HG03064 (cell line): ENCODE measurements around the gene UBL7.

Experiments used
- ATAC-seq: cut with Tn5 transposase; IDR thresholded peaks from one replicate; pipeline ENCODE4 v1.9.1; 2021; ENCODE audit warnings: low read depth; ENCODE audit not compliant: unreplicated experiment

The UBL7 gene

DNA sequence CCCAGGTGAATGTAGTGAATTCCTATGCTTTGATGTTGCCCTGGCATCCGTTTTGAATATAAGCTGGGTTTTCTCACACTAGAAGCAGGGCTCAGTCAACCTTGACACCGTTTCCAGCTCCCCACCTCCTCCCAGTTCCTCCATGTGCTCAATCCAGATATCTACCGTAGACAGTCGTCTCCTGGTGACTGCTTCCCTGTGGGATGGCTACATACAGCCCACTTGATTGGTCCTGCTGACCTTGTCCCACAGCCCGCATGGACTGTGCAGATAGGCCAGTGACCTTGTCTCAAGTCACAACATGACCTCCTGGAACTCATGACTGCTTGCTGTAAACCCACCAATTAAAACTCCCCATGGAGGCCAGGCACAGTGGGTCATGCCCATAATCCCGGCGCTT, 35.3 kb downstream of the UBL7 start:
- no peak for ATAC-seq

GRCh38 chr15:74424901-74425528, 35.9 kb downstream of the UBL7 start:
- no peak for ATAC-seq

DNA sequence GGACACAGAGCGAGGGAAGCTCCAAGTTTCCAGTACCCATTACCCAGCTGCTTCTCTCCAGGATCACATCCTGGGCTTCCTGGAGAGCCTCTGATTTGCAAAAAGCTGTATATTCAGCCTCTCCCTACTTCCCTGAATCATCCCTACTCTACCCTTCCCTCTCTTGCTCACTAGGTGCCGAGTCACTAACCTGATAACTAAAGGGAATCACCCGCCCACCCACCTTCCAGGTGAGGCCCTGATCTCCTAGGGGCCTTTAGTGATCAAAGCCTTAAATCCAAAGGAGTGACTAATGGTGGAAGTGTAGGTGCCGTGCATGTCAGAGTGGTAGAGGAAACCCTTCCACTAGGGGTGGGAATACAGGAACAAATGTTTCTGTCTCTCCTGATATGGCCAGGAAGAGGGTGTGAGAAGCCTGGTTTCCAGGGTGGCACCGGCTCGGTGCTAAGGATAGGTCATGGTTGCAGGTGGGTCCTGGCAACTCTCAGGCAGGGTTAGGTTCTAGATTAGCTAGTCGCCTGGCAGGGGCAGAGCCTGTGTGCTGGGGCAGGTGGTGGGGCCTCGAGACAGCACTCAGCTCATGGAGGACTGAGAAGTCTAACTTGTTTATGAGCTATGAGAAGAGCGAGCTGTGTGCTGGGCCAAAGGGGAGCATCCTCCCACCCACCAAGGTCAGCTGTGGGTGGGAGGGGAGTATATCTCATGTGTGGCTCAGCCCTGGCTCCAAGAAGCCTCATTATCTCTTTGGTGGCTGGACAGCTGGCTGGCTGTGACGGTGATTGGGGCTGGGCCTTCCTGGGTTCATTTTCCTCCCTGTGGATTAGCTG, 37.3 kb downstream of the UBL7 start:
- no peak for ATAC-seq

GRCh38 chr15:74422652-74423430, 38.1 kb downstream of the UBL7 start:
- no peak for ATAC-seq

- no peak for ATAC-seq
These were observed 38.7 kb downstream of the UBL7 start for GRCh38 chr15:74422265-74422651.

GRCh38 chr15:74421302-74422245, 39.4 kb downstream of the UBL7 start:
- no peak for ATAC-seq

DNA sequence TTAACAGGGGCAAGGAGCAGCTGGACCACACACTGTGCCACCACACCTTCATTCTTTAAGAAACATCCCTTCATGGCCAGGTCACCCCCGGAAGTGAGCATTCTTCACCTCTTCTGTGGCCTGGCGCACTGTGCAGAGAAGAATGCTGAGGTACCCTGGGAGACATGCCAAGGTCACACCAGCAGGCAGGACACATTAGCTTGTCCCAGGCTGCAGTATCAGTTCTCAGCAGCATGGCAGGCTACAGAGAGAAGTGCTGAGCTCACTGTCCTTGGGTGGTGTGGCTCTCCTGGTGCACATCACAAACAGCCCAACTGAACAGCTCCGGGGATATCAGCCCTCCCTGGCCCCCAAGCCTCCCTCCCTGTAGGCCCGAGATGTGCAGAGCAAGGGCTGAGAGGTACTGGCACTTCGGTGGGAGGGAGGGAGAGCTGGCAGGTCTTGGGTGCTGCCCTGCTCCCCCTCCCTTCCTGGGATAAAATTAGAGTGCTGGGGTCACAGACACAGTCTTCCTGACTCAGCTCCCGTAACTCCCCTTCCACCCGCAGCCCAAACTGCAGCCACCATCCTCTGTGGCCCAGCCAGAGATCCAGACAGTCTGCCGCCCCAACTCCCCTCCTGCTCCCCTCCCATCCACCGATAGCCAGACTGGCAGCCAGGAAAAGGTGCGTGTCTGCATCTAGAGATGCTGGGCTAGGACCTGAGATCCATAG, 40.6 kb downstream of the UBL7 start:
- no peak for ATAC-seq

- no peak for ATAC-seq
These were observed 41.5 kb downstream of the UBL7 start for GRCh38 chr15:74419432-74419831.

- ATAC-seq, result no peak
These were observed 42.2 kb downstream of the UBL7 start for GRCh38 chr15:74418575-74419338.

GRCh38 chr15:74417670-74418069, 43.3 kb downstream of the UBL7 start:
- ATAC-seq, result no peak

- ATAC-seq, result no peak
These were observed 43.7 kb downstream of the UBL7 start for GRCh38 chr15:74417225-74417624.

DNA sequence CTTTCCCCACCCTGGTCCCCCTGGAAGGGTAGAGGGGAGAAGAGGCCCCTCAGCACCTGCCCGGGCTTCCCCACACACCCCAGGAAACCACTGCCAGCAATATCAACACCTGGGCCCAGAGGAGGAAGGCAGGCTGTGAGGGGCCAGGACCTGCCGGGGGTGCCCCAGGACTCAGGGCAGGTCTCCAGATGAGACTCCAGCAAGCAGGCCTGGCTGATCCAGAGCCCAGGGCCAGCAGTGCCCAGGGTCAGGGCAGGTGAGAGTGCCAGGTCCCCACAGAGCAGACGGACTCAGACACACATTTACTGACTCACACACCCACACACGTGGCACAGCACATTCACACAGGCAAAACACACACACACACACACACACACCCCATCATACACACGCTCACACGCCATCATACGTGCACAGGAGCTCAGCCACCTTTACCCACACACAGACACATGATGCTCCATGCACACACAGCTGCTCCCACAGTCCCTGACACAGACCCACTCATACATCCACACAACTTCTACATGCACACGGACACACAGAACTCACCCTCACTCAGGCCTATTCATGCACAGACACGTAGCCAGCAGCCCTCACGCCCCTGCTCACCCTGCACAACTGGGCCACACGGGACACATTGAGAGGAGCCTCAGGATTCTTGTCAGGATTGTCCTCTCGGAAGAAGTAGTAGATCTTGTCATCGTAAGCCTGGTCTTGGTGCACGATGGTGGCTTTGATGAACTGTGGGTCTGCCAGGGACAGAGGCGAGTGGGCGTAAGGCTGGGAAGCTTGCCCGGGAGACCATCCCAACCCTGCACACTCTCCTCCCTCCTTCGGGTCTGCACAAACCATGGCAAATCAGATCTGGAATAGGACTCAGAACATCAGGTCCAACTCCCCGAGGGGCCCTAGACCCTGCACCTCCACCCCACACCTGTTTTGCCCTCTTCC, 44.7 kb downstream of the UBL7 start:
- ATAC-seq, result no peak

GRCh38 chr15:74414603-74415338, 46.2 kb downstream of the UBL7 start:
- ATAC-seq, result no peak

DNA sequence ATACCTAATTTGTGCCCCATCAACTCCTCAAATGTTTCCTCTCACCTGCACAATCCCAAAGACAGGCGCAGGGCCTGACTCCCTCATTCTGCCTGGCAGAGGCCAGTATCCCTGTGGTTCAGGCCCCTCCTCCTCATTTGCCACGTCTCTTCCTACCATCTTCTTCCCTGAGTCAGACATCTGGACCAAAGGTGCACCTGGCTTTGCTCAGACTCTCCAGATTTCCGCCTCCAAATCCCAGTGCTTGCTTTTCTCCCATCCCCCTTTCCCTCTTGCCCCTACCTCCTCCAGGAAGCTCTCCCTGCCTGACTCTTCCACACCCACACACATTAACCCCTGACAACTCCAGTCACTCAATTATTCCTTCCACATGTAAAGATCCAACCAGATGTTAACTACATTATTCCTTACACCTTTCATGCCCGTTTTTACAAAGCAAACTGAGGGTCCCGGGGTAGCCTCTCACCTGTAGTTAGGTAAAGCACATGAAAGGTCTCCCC, 46.8 kb downstream of the UBL7 start:
- ATAC-seq, result no peak

GRCh38 chr15:74413350-74414080, 47.4 kb downstream of the UBL7 start:
- ATAC-seq, result no peak

GRCh38 chr15:74412159-74412558, 48.8 kb downstream of the UBL7 start:
- ATAC-seq, result no peak
